D721Med (cell line): ENCODE measurements around the gene RNASE1.

ENCODE experiments used
- DNase-seq: peaks from one replicate; pipeline ENCODE4 v3.0.0; 2011; ENCODE audit warnings: low spot score; ENCODE audit not compliant: insufficient read length
- FAIRE-seq: peaks from 2 replicates; lab custom pipeline; 2011; peaks lifted over from hg19 to GRCh38; lab: Jason Lieb, UNC
- CTCF ChIP-seq: IDR thresholded peaks from 2 replicates; pipeline ENCODE4 v1.5.1; 2012; ENCODE audit warnings: mild to moderate bottlenecking, control low read depth; ENCODE audit not compliant: insufficient read depth; ENCODE audit errors: missing control alignments

The RNASE1 gene

GRCh38 chr14:20802341-20803084, at the start of gene RNASE1:
TSS of gene RNASE1 (minus strand) at chr14:20802844. CDS start at chr14:20802068, 776 bp downstream.
- DNase-seq (no peak), FAIRE-seq (no peak)
- TF ChIP-seq CTCF, result no peak

- TF ChIP-seq CTCF, result no peak
- FAIRE-seq (no peak), DNase-seq (no peak)
Measured at GRCh38 chr14:20848955-20849570, 46.4 kb upstream of the RNASE1 start.

- DNase-seq, result no peak
- no peak for TF ChIP-seq CTCF
- FAIRE-seq, result no peak
Measured at GRCh38 chr14:20848316-20848954, 45.8 kb upstream of the RNASE1 start.

GRCh38 chr14:20846560-20846959, 43.9 kb upstream of the RNASE1 start:
- FAIRE-seq, result no peak
- TF ChIP-seq CTCF, result no peak
- no peak for DNase-seq

GRCh38 chr14:20841096-20841495, 38.5 kb upstream of the RNASE1 start:
- FAIRE-seq, result no peak
- no peak for TF ChIP-seq CTCF

GRCh38 chr14:20837831-20838230, 35.2 kb upstream of the RNASE1 start:
- no peak for TF ChIP-seq CTCF
- FAIRE-seq, result no peak

More at GRCh38 chr14:20841096-20841495, 38.5 kb upstream of the RNASE1 start:
- DNase-seq, result no peak

More at GRCh38 chr14:20837831-20838230, 35.2 kb upstream of the RNASE1 start:
- no peak for DNase-seq
